Caco-2 (cell line): ENCODE data around the gene CHI3L1. TPM values are rescaled to one million over a fixed set of nuclear protein-coding genes. Genes with fewer than 3 reads are reported as not detected.

Source experiments
- BruUV-seq: library from RNA; stranded (reverse); fragments of 400-500 nt; replicated peaks from 2 replicates; lab custom pipeline; 2021; lab: Mats Ljungman, UMichigan
- CTCF ChIA-PET: fragments of 300-600 bp; sonication (Branson Sonifier 250); formaldehyde crosslinking; loops from one replicate; lab custom pipeline; 2022; ENCODE audit warnings: antibody characterized with exemption; lab: Charles Lee
- POLR2A ChIA-PET: fragments of 300-600 bp; sonication (Branson Sonifier 250); formaldehyde crosslinking; loops from one replicate; lab custom pipeline; 2022; ENCODE audit warnings: antibody characterized with exemption; lab: Charles Lee
- DNase-seq, 2 experiments: peaks; one replicate each; pipeline versions ENCODE4 v3.0.0 to v3.0.0-alpha.2; 2020 to 2022
- H3K27me3 ChIP-seq: replicated peaks from 2 replicates; pipeline ENCODE4 v1.6.0; 2011; ENCODE audit warnings: low read length; ENCODE audit not compliant: control insufficient read depth, insufficient read depth
- H3K36me3 ChIP-seq: 2 replicates; pipeline ENCODE4 v1.5.1; 2011; ENCODE audit warnings: low read length; ENCODE audit not compliant: control insufficient read depth, insufficient read depth
- H3K4me1 ChIP-seq: fragments of 250-450 bp; sonication (Bioruptor Pico); 2 replicates; pipeline ENCODE4 v1.5.1; 2020; ENCODE audit warnings: mild to moderate bottlenecking
- H3K4me3 ChIP-seq: 2 replicates; pipeline ENCODE4 v1.5.1; 2011; ENCODE audit warnings: low read depth, mild to moderate bottlenecking, control low read depth, low read length
- H3K9me3 ChIP-seq: fragments of 250-450 bp; sonication (Bioruptor Pico); 2 replicates; pipeline ENCODE4 v1.5.1; 2020; ENCODE audit warnings: mild to moderate bottlenecking, moderate library complexity
- H3K27ac Mint-ChIP-seq: one replicate; pipeline ENCODE4 v1.8.0; 2022; ENCODE audit warnings: mixed read lengths; ENCODE audit not compliant: unreplicated experiment
- H3K27me3 Mint-ChIP-seq: one replicate; pipeline ENCODE4 v1.8.0; 2022; ENCODE audit warnings: mixed read lengths; ENCODE audit not compliant: insufficient read depth, unreplicated experiment
- H3K36me3 Mint-ChIP-seq: one replicate; pipeline ENCODE4 v1.8.0; 2022; ENCODE audit warnings: mild to moderate bottlenecking, mixed read lengths; ENCODE audit not compliant: insufficient read depth, unreplicated experiment
- H3K4me1 Mint-ChIP-seq: one replicate; pipeline ENCODE4 v1.8.0; 2022; ENCODE audit warnings: low read depth, mixed read lengths; ENCODE audit not compliant: unreplicated experiment
- H3K4me3 Mint-ChIP-seq: one replicate; pipeline ENCODE4 v1.8.0; 2022; ENCODE audit warnings: mild to moderate bottlenecking, moderate library complexity, mixed read lengths; ENCODE audit not compliant: unreplicated experiment
- H3K9me3 Mint-ChIP-seq: one replicate; pipeline ENCODE4 v1.8.0; 2022; ENCODE audit warnings: mixed read lengths; ENCODE audit not compliant: unreplicated experiment
- intact Hi-C: fragments of 100-400 bp; cut with micrococcal nuclease; formaldehyde crosslinking; loops from one replicate; pipeline ENCODE4 v1.10.0; 2022; ENCODE audit not compliant: unreplicated experiment
- total RNA-seq: library from RNA; stranded (reverse); gene quantifications from 2 replicates; pipeline ENCODE4 v1.2.3, GENCODE V29; 2022
- TF ChIP-seq, protein P1 (sequence below), 2 experiments: fragments of 200-600 bp in 1 of 2; IDR thresholded peaks; 1 replicate in 1 of 2; 2 replicates in 1 of 2; pipeline versions ENCODE4 v1.5.1 to v1.8.0; 2011 to 2022; ENCODE audit warnings: antibody characterized with exemption in 1 of 2, control low read depth in 1 of 2, inconsistent platforms in 1 of 2, low read depth in 1 of 2, low read length in 1 of 2, mild to moderate bottlenecking in 1 of 2, moderate library complexity in 1 of 2; ENCODE audit not compliant: insufficient read depth in 1 of 2, severe bottlenecking in 1 of 2, unreplicated experiment in 1 of 2

The CHI3L1 gene
- total RNA-seq, 1 experiment from 2014 or later = 235 TPM

DNA sequence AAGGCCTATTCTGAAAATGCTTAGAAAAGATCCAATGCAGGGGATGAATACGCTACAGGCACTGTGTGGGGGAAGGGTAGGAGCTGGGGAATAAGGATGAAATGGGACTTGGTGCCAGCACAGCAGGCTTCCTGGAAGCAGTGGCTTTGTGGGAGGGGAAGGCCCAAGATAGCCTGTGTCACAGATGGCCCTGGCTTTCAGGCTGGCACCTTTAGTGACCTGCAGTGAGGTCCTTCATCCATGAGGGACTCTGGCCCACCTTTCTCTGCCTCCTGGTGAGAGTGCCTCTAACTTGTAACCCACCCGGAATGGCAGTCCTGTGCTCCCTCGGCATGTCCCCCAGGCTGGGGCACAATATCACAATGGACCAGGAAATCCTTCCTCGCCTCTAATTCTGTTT is 919 bp downstream of the CHI3L1 start:
- Histone ChIP-seq H3K4me3 (no peak overlapping the region), H3K36me3 (no peaks in the 10 kb centered on the region), H3K4me1 (peaks cover 66% of the 10 kb centered on the region), H3K9me3 (peaks cover 5% of the 10 kb centered on the region; the same call in 1 of the 2 replicates), H3K27me3 (no peaks in the 10 kb centered on the region)
- H3K4me1 Mint-ChIP-seq = peaks cover 56% of the 10 kb centered on the region
- H3K27me3 Mint-ChIP-seq = no peaks in the 10 kb centered on the region
- intact Hi-C loops = no loop called here
- DNase-seq = no peak
- peak overlapping the region; percentile 76 for H3K4me3 Mint-ChIP-seq
- BruUV-seq = no TSS peak
- peaks cover 65% of the 10 kb centered on the region for H3K36me3 Mint-ChIP-seq
- TF ChIP-seq, protein P1, sequence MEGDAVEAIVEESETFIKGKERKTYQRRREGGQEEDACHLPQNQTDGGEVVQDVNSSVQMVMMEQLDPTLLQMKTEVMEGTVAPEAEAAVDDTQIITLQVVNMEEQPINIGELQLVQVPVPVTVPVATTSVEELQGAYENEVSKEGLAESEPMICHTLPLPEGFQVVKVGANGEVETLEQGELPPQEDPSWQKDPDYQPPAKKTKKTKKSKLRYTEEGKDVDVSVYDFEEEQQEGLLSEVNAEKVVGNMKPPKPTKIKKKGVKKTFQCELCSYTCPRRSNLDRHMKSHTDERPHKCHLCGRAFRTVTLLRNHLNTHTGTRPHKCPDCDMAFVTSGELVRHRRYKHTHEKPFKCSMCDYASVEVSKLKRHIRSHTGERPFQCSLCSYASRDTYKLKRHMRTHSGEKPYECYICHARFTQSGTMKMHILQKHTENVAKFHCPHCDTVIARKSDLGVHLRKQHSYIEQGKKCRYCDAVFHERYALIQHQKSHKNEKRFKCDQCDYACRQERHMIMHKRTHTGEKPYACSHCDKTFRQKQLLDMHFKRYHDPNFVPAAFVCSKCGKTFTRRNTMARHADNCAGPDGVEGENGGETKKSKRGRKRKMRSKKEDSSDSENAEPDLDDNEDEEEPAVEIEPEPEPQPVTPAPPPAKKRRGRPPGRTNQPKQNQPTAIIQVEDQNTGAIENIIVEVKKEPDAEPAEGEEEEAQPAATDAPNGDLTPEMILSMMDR (IDR thresholded peaks at IDR 0.05; ENCODE audit: insufficient read depth in 1 of 2, low read depth in 1 of 2, low read length in 1 of 2, severe bottlenecking in 1 of 2, unreplicated experiment in 1 of 2) = no peak
- peaks cover 10% of the 10 kb centered on the region for H3K9me3 Mint-ChIP-seq
- CTCF ChIA-PET = no interaction called here
- peak overlapping the region; percentile 86 for H3K27ac Mint-ChIP-seq
- POLR2A ChIA-PET = no interaction called here

DNA sequence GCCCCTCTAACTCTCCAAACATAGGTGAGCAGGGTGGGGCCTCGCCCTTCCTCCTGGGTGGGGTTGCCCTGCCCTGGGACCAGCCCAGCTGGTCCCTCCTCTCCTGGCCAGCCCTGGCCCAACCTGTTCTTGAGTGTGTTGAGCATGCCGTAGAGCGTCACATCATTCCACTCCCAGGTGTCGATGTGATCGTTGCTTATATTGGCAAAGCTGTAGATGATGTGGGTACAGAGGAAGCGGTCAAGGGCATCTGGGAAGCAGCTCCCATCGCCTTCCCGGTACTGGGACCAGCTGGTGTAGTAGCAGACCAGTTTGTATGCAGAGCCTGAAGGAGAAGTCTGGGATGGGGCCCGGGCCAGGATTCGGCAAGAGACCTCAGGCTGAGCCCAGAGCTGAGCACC is 1.4 kb downstream of the CHI3L1 start:
- H3K4me3 ChIP-seq = no peak overlapping the region
- no peaks in the 10 kb centered on the region for H3K27me3 ChIP-seq
- intact Hi-C loops = no loop called here
- Mint-ChIP-seq H3K4me1 (peaks cover 60% of the 10 kb centered on the region), H3K4me3 (peak overlapping the region; percentile 76), H3K27ac (peak overlapping the region; percentile 86), H3K27me3 (no peaks in the 10 kb centered on the region), H3K9me3 (peaks cover 9% of the 10 kb centered on the region), H3K36me3 (peaks cover 65% of the 10 kb centered on the region)
- ChIA-PET POLR2A (no interaction called here), CTCF (no interaction called here)
- H3K4me1 ChIP-seq = peaks cover 65% of the 10 kb centered on the region
- no peak for DNase-seq
- BruUV-seq = no TSS peak
- H3K9me3 ChIP-seq = peaks cover 5% of the 10 kb centered on the region; the same call in 1 of the 2 replicates
- TF ChIP-seq, protein P1 (IDR thresholded peaks at IDR 0.05; ENCODE audit: insufficient read depth in 1 of 2, low read depth in 1 of 2, low read length in 1 of 2, severe bottlenecking in 1 of 2, unreplicated experiment in 1 of 2) = no peak
- no peaks in the 10 kb centered on the region for H3K36me3 ChIP-seq

DNA sequence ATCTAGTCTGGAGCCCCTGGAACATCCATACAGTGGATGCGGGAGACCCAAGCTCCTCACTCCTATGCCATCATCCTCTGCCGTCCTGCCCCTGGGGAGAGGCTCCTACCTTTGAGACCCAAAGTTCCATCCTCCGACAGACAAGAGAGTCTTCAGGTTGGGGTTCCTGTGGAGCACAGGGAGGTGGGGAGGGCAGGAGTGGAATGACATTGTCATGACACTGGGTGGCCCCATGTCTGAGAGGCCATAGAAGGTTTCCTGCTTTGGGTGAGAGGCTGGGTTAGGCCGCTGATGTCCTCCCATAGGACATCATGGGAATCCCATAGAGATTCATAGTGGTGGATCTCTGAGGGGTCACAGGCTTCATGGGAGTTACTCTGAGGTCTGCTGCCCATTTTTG is 2.0 kb downstream of the CHI3L1 start:
- POLR2A ChIA-PET = no interaction called here
- Mint-ChIP-seq H3K4me3 (peak overlapping the region; percentile 76), H3K27ac (peak overlapping the region; percentile 86), H3K9me3 (peaks cover 3% of the 10 kb centered on the region), H3K4me1 (peaks cover 60% of the 10 kb centered on the region), H3K27me3 (no peaks in the 10 kb centered on the region), H3K36me3 (peaks cover 70% of the 10 kb centered on the region)
- CTCF ChIA-PET = no interaction called here
- Histone ChIP-seq H3K27me3 (no peaks in the 10 kb centered on the region), H3K36me3 (no peaks in the 10 kb centered on the region), H3K4me3 (no peak overlapping the region), H3K4me1 (peaks cover 65% of the 10 kb centered on the region), H3K9me3 (peaks cover 3% of the 10 kb centered on the region; the same call in 1 of the 2 replicates)
- no peak for DNase-seq
- intact Hi-C loops = no loop called here
- TF ChIP-seq, protein P1 (IDR thresholded peaks at IDR 0.05; ENCODE audit: insufficient read depth in 1 of 2, low read depth in 1 of 2, low read length in 1 of 2, severe bottlenecking in 1 of 2, unreplicated experiment in 1 of 2) = no peak
- BruUV-seq = no TSS peak
